HEK293 (cell line): Measurements from ENCODE around the gene ALDH18A1.

Experiments used
- CTCF ChIA-PET: fragments of 350-600 bp; formaldehyde crosslinking; extraction: SDS; loops from one replicate; lab custom pipeline; 2021; ENCODE audit warnings: antibody characterized with exemption; lab: Yijun Ruan, JAX
- POLR2A ChIA-PET: fragments of 300-600 bp; formaldehyde crosslinking; extraction: SDS; loops from one replicate; lab custom pipeline; 2020; ENCODE audit warnings: antibody characterized with exemption, inconsistent platforms; lab: Yijun Ruan, JAX
- H3K27ac ChIP-seq: fragments of 200-500 bp; sonication (Bioruptor generic); 2 replicates; pipeline ENCODE4 v1.5.1; 2014; ENCODE audit warnings: low read depth, low read length, control low read depth, inconsistent platforms; ENCODE audit errors: extremely low read depth
- H3K36me3 ChIP-seq, 2 experiments: fragments of 200-500 bp in 1 of 2; sonication (Bioruptor generic) in 1 of 2; 1 replicate in 1 of 2; 2 replicates in 1 of 2; pipeline ENCODE4 v1.5.1; 2014 to 2017; ENCODE audit warnings: inconsistent platforms in 2 of 2, low read length in 2 of 2; ENCODE audit not compliant: control insufficient read depth in 2 of 2, insufficient read depth in 1 of 2
- H3K4me1 ChIP-seq: fragments of 200-500 bp; sonication (Bioruptor generic); 2 replicates; pipeline ENCODE4 v1.5.1; 2014; ENCODE audit warnings: mild to moderate bottlenecking, low read length, inconsistent platforms; ENCODE audit not compliant: control insufficient read depth, insufficient read depth
- H3K4me3 ChIP-seq: 2 replicates; pipeline ENCODE4 v1.5.1; 2011; ENCODE audit warnings: low read depth, mild to moderate bottlenecking, control low read depth, low read length, moderate library complexity
- H3K9me3 ChIP-seq: fragments of 200-500 bp; sonication (Bioruptor generic); 2 replicates; pipeline ENCODE4 v1.5.1; 2014; ENCODE audit warnings: low read depth, low read length, inconsistent platforms; ENCODE audit not compliant: control insufficient read depth, insufficient read depth
- HOXC10 ChIP-seq: sonication (generic); formaldehyde crosslinking; IDR thresholded peaks from 2 replicates; pipeline ENCODE4 v1.8.1; 2023; ENCODE audit warnings: mild to moderate bottlenecking, missing genetic modification reagents
- KLF1 ChIP-seq: fragments of 450-650 bp; formaldehyde crosslinking; IDR thresholded peaks from 2 replicates; pipeline ENCODE4 v1.5.1; 2016; ENCODE audit warnings: missing biosample characterization, missing genetic modification characterization
- MZF1 ChIP-seq: fragments of 450-650 bp; formaldehyde crosslinking; IDR thresholded peaks from 2 replicates; pipeline ENCODE4 v1.5.1; 2017; ENCODE audit warnings: missing biosample characterization, missing genetic modification characterization, borderline replicate concordance
- RBAK ChIP-seq: fragments of 450-650 bp; formaldehyde crosslinking; IDR thresholded peaks from 2 replicates; pipeline ENCODE4 v1.5.1; 2016; ENCODE audit warnings: missing biosample characterization, missing genetic modification characterization
- SP2 ChIP-seq: fragments of 450-650 bp; formaldehyde crosslinking; IDR thresholded peaks from 2 replicates; pipeline ENCODE4 v1.5.1; 2016; ENCODE audit warnings: missing biosample characterization, missing genetic modification characterization
- SP3 ChIP-seq: fragments of 450-650 bp; formaldehyde crosslinking; IDR thresholded peaks from 2 replicates; pipeline ENCODE4 v1.5.1; 2016; ENCODE audit warnings: missing biosample characterization, missing genetic modification characterization
- TCF7L2 ChIP-seq: IDR thresholded peaks from 2 replicates; pipeline ENCODE4 v1.6.1; 2011; ENCODE audit warnings: low read depth, mild to moderate bottlenecking, inconsistent platforms, low read length, moderate library complexity, borderline replicate concordance
- ZBTB21 ChIP-seq: fragments of 450-650 bp; formaldehyde crosslinking; IDR thresholded peaks from 2 replicates; pipeline ENCODE4 v1.5.1; 2017; ENCODE audit warnings: missing biosample characterization, missing genetic modification characterization
- ZFP3 ChIP-seq: fragments of 450-650 bp; formaldehyde crosslinking; IDR thresholded peaks from 2 replicates; pipeline ENCODE4 v1.5.1; 2016; ENCODE audit warnings: low read depth, missing biosample characterization, missing genetic modification characterization
- ZFP41 ChIP-seq: fragments of 450-650 bp; formaldehyde crosslinking; IDR thresholded peaks from 2 replicates; pipeline ENCODE4 v1.5.1; 2016; ENCODE audit warnings: missing biosample characterization, missing genetic modification characterization, borderline replicate concordance
- ZNF112 ChIP-seq: fragments of 450-650 bp; formaldehyde crosslinking; IDR thresholded peaks from 2 replicates; pipeline ENCODE4 v1.5.0; 2017; ENCODE audit warnings: missing biosample characterization, missing genetic modification characterization
- ZNF146 ChIP-seq: fragments of 450-650 bp; formaldehyde crosslinking; IDR thresholded peaks from 2 replicates; pipeline ENCODE4 v1.5.1; 2016; ENCODE audit warnings: missing biosample characterization, missing genetic modification characterization
- ZNF19 ChIP-seq: fragments of 450-650 bp; formaldehyde crosslinking; IDR thresholded peaks from 2 replicates; pipeline ENCODE4; 2016; ENCODE audit warnings: missing biosample characterization, missing genetic modification characterization, low read depth
- ZNF214 ChIP-seq: fragments of 450-650 bp; formaldehyde crosslinking; IDR thresholded peaks from 2 replicates; pipeline ENCODE4 v1.5.1; 2017; ENCODE audit warnings: missing biosample characterization, mild to moderate bottlenecking, missing genetic modification characterization, borderline replicate concordance
- ZNF266 ChIP-seq: fragments of 450-650 bp; formaldehyde crosslinking; IDR thresholded peaks from 2 replicates; pipeline ENCODE4 v1.5.1; 2016; ENCODE audit warnings: missing biosample characterization, missing genetic modification characterization, low read depth
- ZNF311 ChIP-seq: fragments of 450-650 bp; formaldehyde crosslinking; IDR thresholded peaks from 2 replicates; pipeline ENCODE4 v1.5.1; 2017; ENCODE audit warnings: missing biosample characterization, missing genetic modification characterization, borderline replicate concordance
- ZNF354C ChIP-seq: fragments of 450-650 bp; formaldehyde crosslinking; IDR thresholded peaks from 2 replicates; pipeline ENCODE4 v1.5.1; 2016; ENCODE audit warnings: missing biosample characterization, missing genetic modification characterization, low read depth, borderline replicate concordance
- ZNF391 ChIP-seq: fragments of 450-650 bp; formaldehyde crosslinking; IDR thresholded peaks from 2 replicates; pipeline ENCODE4 v1.5.1; 2016; ENCODE audit warnings: low read depth, missing biosample characterization, missing genetic modification characterization, borderline replicate concordance
- ZNF48 ChIP-seq: fragments of 450-650 bp; formaldehyde crosslinking; IDR thresholded peaks from 2 replicates; pipeline ENCODE4 v1.5.1; 2016; ENCODE audit warnings: missing biosample characterization, missing genetic modification characterization
- ZNF549 ChIP-seq: fragments of 450-650 bp; IDR thresholded peaks from 2 replicates; pipeline ENCODE4 v1.5.1; 2018; ENCODE audit warnings: missing biosample characterization, missing genetic modification characterization, mild to moderate bottlenecking, inconsistent platforms, moderate library complexity
- ZSCAN23 ChIP-seq: fragments of 450-650 bp; formaldehyde crosslinking; IDR thresholded peaks from 2 replicates; pipeline ENCODE4 v1.5.1; 2016; ENCODE audit warnings: missing biosample characterization, missing genetic modification characterization
- TF ChIP-seq, protein P1 (sequence below): fragments of 450-650 bp; formaldehyde crosslinking; IDR thresholded peaks from 2 replicates; pipeline ENCODE4 v1.5.0; 2017; ENCODE audit warnings: missing biosample characterization, missing genetic modification characterization, borderline replicate concordance
- TF ChIP-seq, protein P2 (sequence below): fragments of 450-650 bp; formaldehyde crosslinking; IDR thresholded peaks from 2 replicates; pipeline ENCODE4 v1.5.1; 2016; ENCODE audit warnings: missing biosample characterization, missing genetic modification characterization
- TF ChIP-seq, protein P3 (sequence below): fragments of 450-650 bp; formaldehyde crosslinking; IDR thresholded peaks from 2 replicates; pipeline ENCODE4 v1.5.1; 2016; ENCODE audit warnings: missing biosample characterization, missing genetic modification characterization
- TF ChIP-seq, protein P4 (sequence below): fragments of 450-650 bp; formaldehyde crosslinking; IDR thresholded peaks from 2 replicates; pipeline ENCODE4 v1.5.1; 2016; ENCODE audit warnings: missing biosample characterization, missing genetic modification characterization
- TF ChIP-seq, protein P5 (sequence below): fragments of 450-650 bp; formaldehyde crosslinking; IDR thresholded peaks from 2 replicates; pipeline ENCODE4 v1.5.1; 2016; ENCODE audit warnings: missing biosample characterization, missing genetic modification characterization

The ALDH18A1 gene

DNA sequence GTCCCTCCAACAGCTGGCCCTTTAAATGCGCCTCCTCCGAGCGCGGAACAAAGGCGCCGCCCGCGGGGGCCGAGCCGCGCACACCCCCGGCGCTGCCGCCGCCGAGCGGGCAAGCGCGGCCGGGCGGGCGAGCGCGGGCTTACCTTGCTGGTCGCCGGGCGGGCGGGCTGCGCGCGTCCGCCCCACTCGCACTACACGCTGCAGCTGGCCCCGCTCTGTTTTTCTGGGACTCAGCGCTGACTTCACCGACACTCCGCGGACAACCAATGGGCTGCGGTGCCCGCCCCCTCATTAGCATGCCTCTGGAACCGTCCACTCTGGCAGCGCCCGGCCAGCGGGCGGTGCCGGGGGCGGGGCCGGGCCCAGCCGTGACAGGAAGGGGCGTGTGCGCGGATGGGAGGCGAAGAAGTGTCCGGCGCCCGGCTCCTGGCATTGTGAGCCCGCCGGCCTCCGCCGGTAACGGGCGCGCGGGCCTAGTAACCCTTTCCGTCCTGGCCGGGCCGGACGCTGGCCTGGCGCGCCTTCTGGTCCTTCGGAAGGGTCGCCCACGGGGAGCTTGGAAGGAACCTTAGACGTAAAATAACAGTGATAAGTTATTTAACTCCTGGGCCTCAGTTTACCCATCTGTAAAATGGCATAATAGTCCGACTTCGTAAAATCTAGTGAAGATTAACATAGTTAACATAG lies 95.2 kb downstream of the ALDH18A1 start, which contains the start of gene SORBS1:
Gene SORBS1, minus strand, starts transcription at position 195 of the 687 bp plus-strand sequence. CDS start 120,236 bp downstream, outside the sequence.
- Histone ChIP-seq H3K4me3 (peak within 1 kb of the TSS; percentile 68), H3K9me3 (no peaks in the 10 kb centered on the region), H3K27ac (peak within 1 kb of the TSS; percentile 42; the same call in 1 of the 2 replicates), H3K36me3 (no peaks in the 10 kb centered on the region), H3K4me1 (peaks cover 4% of the 10 kb centered on the region; the same call in 1 of the 2 replicates)
- CTCF ChIA-PET = interaction anchor here (1.5 kb wide), 1 partner anchor 131 kb away, joined by 4 read pairs; no protein-coding TSS in a partner anchor
- POLR2A ChIA-PET = interaction anchor here (0.5 kb wide), 1 partner anchor 49 kb away, joined by 3 read pairs; no protein-coding TSS in a partner anchor
- TF ChIP-seq ZBTB21 (no peak), ZNF311 (tag by site-specific recombination) (no peak), ZNF146 (tag by site-specific recombination) (no peak), SP2 (peak; percentile 94), ZNF19 (tag by site-specific recombination) (no peak), ZNF112 (no peak), ZNF391 (tag by site-specific recombination) (peak; percentile 75; the same call in 1 of the 2 replicates), ZNF214 (tag by site-specific recombination) (no peak), KLF1 (tag by site-specific recombination) (peak; percentile 56), HOXC10 (no peak), ZNF549 (tag by site-specific recombination) (no peak), ZFP3 (tag by site-specific recombination) (peak; percentile 27; the same call in 1 of the 2 replicates), RBAK (tag by site-specific recombination) (no peak), SP3 (peak; percentile 86), MZF1 (tag by site-specific recombination) (no peak), ZNF48 (tag by site-specific recombination) (no peak), TCF7L2 (peak; percentile 83; the same call in 1 of the 2 replicates), ZNF354C (no peak), ZFP41 (tag by site-specific recombination) (no peak), ZNF266 (tag by site-specific recombination) (no peak), ZSCAN23 (tag by site-specific recombination) (peak; percentile 79; the same call in 1 of the 2 replicates)
- TF ChIP-seq, protein P1, sequence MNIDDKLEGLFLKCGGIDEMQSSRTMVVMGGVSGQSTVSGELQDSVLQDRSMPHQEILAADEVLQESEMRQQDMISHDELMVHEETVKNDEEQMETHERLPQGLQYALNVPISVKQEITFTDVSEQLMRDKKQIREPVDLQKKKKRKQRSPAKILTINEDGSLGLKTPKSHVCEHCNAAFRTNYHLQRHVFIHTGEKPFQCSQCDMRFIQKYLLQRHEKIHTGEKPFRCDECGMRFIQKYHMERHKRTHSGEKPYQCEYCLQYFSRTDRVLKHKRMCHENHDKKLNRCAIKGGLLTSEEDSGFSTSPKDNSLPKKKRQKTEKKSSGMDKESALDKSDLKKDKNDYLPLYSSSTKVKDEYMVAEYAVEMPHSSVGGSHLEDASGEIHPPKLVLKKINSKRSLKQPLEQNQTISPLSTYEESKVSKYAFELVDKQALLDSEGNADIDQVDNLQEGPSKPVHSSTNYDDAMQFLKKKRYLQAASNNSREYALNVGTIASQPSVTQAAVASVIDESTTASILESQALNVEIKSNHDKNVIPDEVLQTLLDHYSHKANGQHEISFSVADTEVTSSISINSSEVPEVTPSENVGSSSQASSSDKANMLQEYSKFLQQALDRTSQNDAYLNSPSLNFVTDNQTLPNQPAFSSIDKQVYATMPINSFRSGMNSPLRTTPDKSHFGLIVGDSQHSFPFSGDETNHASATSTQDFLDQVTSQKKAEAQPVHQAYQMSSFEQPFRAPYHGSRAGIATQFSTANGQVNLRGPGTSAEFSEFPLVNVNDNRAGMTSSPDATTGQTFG = no peak
- TF ChIP-seq, protein P2, sequence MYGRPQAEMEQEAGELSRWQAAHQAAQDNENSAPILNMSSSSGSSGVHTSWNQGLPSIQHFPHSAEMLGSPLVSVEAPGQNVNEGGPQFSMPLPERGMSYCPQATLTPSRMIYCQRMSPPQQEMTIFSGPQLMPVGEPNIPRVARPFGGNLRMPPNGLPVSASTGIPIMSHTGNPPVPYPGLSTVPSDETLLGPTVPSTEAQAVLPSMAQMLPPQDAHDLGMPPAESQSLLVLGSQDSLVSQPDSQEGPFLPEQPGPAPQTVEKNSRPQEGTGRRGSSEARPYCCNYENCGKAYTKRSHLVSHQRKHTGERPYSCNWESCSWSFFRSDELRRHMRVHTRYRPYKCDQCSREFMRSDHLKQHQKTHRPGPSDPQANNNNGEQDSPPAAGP (tag by site-specific recombination) = peak; percentile 84
- TF ChIP-seq, protein P3, sequence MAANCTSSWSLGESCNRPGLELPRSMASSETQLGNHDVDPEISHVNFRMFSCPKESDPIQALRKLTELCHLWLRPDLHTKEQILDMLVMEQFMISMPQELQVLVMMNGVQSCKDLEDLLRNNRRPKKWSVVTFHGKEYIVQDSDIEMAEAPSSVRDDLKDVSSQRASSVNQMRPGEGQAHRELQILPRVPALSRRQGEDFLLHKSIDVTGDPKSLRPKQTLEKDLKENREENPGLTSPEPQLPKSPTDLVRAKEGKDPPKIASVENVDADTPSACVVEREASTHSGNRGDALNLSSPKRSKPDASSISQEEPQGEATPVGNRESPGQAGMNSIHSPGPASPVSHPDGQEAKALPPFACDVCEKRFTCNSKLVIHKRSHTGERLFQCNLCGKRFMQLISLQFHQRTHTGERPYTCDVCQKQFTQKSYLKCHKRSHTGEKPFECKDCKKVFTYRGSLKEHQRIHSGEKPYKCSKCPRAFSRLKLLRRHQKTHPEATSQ (tag by site-specific recombination) = peak; percentile 86
- TF ChIP-seq, protein P4, sequence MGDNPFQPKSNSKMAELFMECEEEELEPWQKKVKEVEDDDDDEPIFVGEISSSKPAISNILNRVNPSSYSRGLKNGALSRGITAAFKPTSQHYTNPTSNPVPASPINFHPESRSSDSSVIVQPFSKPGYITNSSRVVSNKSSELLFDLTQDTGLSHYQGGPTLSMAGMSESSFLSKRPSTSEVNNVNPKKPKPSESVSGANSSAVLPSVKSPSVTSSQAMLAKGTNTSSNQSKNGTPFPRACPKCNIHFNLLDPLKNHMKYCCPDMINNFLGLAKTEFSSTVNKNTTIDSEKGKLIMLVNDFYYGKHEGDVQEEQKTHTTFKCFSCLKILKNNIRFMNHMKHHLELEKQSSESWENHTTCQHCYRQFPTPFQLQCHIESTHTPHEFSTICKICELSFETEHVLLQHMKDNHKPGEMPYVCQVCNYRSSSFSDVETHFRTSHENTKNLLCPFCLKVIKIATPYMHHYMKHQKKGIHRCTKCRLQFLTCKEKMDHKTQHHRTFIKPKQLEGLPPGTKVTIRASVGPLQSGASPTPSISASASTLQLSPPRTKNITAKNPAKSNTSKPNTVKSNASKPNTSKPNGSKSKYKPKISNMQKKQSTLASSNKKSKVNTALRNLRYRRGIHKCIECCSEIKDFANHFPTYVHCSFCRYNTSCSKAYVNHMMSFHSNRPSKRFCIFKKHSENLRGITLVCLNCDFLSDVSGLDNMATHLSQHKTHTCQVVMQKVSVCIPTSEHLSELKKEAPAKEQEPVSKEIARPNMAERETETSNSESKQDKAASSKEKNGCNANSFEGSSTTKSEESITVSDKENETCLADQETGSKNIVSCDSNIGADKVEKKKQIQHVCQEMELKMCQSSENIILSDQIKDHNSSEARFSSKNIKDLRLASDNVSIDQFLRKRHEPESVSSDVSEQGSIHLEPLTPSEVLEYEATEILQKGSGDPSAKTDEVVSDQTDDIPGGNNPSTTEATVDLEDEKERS (tag by site-specific recombination) = peak; percentile 93; the same call in 1 of the 2 replicates
- TF ChIP-seq, protein P5, sequence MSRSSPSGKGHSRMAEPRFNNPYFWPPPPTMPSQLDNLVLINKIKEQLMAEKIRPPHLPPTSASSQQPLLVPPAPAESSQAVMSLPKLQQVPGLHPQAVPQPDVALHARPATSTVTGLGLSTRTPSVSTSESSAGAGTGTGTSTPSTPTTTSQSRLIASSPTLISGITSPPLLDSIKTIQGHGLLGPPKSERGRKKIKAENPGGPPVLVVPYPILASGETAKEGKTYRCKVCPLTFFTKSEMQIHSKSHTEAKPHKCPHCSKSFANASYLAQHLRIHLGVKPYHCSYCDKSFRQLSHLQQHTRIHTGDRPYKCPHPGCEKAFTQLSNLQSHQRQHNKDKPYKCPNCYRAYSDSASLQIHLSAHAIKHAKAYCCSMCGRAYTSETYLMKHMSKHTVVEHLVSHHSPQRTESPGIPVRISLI (tag by site-specific recombination) = no peak
